Liver (tissue), 9 donors: ENCODE results near the gene COL27A1. TPM values are rescaled to one million over a fixed set of nuclear protein-coding genes. Genes with fewer than 3 reads are reported as not detected.
"Not testable (repeated sequence)": the region's sequence is repeated elsewhere in the genome, so short reads cannot be mapped to it uniquely, and the experiment has no call there.

Experiments
- DNase-seq: peaks from one replicate; pipeline ENCODE4 v3.0.0-alpha.2; 2017; ENCODE audit warnings: low spot score
- H3K27ac ChIP-seq, 2 donors: one replicate each; pipeline ENCODE4 v1.7.0; 2013; ENCODE audit warnings: inconsistent platforms in 2 of 2, low read length in 2 of 2, control low read depth in 1 of 2, low read depth in 1 of 2, mild to moderate bottlenecking in 1 of 2
- H3K27me3 ChIP-seq, 4 donors: one replicate each; pipeline versions ENCODE4 v1.6.1 to v1.7.0; 2013; ENCODE audit warnings: low read length in 3 of 4, inconsistent platforms in 1 of 4, mild to moderate bottlenecking in 1 of 4, moderate library complexity in 1 of 4; ENCODE audit not compliant: control insufficient read depth in 4 of 4, insufficient read depth in 4 of 4
- H3K36me3 ChIP-seq, 4 donors: one replicate each; pipeline versions ENCODE4 v1.6.1 to v1.7.0; 2013; ENCODE audit warnings: low read length in 3 of 4, mild to moderate bottlenecking in 3 of 4, low read depth in 1 of 4, moderate library complexity in 1 of 4; ENCODE audit not compliant: control insufficient read depth in 4 of 4, insufficient read depth in 3 of 4
- H3K4me1 ChIP-seq, 4 donors: one replicate each; pipeline versions ENCODE4 v1.6.1 to v1.7.0; 2013; ENCODE audit warnings: low read length in 3 of 4, mild to moderate bottlenecking in 3 of 4, moderate library complexity in 1 of 4; ENCODE audit not compliant: control insufficient read depth in 4 of 4, insufficient read depth in 4 of 4
- H3K4me3 ChIP-seq, 3 donors: one replicate each; pipeline versions ENCODE4 v1.6.1 to v1.7.0; 2013; ENCODE audit warnings: low read length in 3 of 3, control low read depth in 1 of 3, low read depth in 1 of 3, mild to moderate bottlenecking in 1 of 3
- H3K9ac ChIP-seq, 2 donors: one replicate each; pipeline ENCODE4 v1.7.0; 2013; ENCODE audit warnings: low read length in 2 of 2, mild to moderate bottlenecking in 2 of 2, moderate library complexity in 2 of 2, control low read depth in 1 of 2, low read depth in 1 of 2
- H3K9me3 ChIP-seq, 4 donors: one replicate each; pipeline versions ENCODE4 v1.6.1 to v1.7.0; 2013; ENCODE audit warnings: low read length in 3 of 4; ENCODE audit not compliant: control insufficient read depth in 4 of 4
- EGR1 ChIP-seq, 2 donors: IDR thresholded peaks; 2 replicates each; pipeline ENCODE4 v1.6.1; 2016 to 2018; ENCODE audit warnings: antibody characterized with exemption in 2 of 2, low read depth in 2 of 2
- FOXA1 ChIP-seq: IDR thresholded peaks from 2 replicates; pipeline ENCODE4 v1.6.1; 2016; ENCODE audit warnings: antibody characterized with exemption
- FOXA2 ChIP-seq: IDR thresholded peaks from 2 replicates; pipeline ENCODE4 v1.6.1; 2016; ENCODE audit warnings: antibody characterized with exemption
- GABPA ChIP-seq, 2 donors: IDR thresholded peaks in 1 of 2; conservative IDR thresholded peaks in 1 of 2; 2 replicates each; pipeline ENCODE4 v1.6.1; 2016; ENCODE audit warnings: antibody characterized with exemption in 2 of 2, mild to moderate bottlenecking in 1 of 2, moderate library complexity in 1 of 2
- HNF4A ChIP-seq, 2 donors: conservative IDR thresholded peaks; 2 replicates each; pipeline ENCODE4 v1.6.1; 2016; ENCODE audit warnings: antibody characterized with exemption in 2 of 2, mild to moderate bottlenecking in 2 of 2
- HNF4G ChIP-seq: IDR thresholded peaks from 2 replicates; pipeline ENCODE4 v1.6.1; 2016; ENCODE audit warnings: antibody characterized with exemption
- JUND ChIP-seq, 2 donors: IDR thresholded peaks; 2 replicates each; pipeline ENCODE4 v1.6.1; 2016; ENCODE audit warnings: antibody characterized with exemption in 2 of 2
- NR2F2 ChIP-seq: IDR thresholded peaks from 2 replicates; pipeline ENCODE4 v1.6.1; 2016; ENCODE audit warnings: antibody characterized with exemption
- RAD21 ChIP-seq, 2 donors: IDR thresholded peaks; 2 replicates each; pipeline ENCODE4 v1.6.1; 2016; ENCODE audit warnings: antibody characterized with exemption in 2 of 2, mild to moderate bottlenecking in 2 of 2
- RXRA ChIP-seq, 2 donors: IDR thresholded peaks; 2 replicates each; pipeline ENCODE4 v1.6.1; 2017 to 2018; ENCODE audit warnings: antibody characterized with exemption in 2 of 2, mild to moderate bottlenecking in 1 of 2
- SP1 ChIP-seq: IDR thresholded peaks from 2 replicates; pipeline ENCODE4 v1.6.1; 2018; ENCODE audit warnings: antibody characterized with exemption, mild to moderate bottlenecking
- TAF1 ChIP-seq: conservative IDR thresholded peaks from 2 replicates; pipeline ENCODE4 v1.6.1; 2016; ENCODE audit warnings: antibody characterized with exemption, mild to moderate bottlenecking
- YY1 ChIP-seq: IDR thresholded peaks from 2 replicates; pipeline ENCODE4 v1.6.1; 2016; ENCODE audit warnings: antibody characterized with exemption, mild to moderate bottlenecking
- WGBS: extraction: QIAGEN DNeasy Blood & Tissue Kit; methylation state at CpG from one replicate; pipeline ENCODE4 v1.1.7; 2013; 5-methylcytosine and 5-hydroxymethylcytosine counted together
- polyA plus RNA-seq, 2 donors: library from polyadenylated mRNA; stranded (reverse) in 1 of 2; unstranded in 1 of 2; fragments of 200-250 nt in 1 of 2; fragments of >200 nt in 1 of 2; fragmentation: Nextera tagmentation in 1 of 2; extraction: Ambion mirVana in 1 of 2; gene quantifications; one replicate each; pipeline versions ENCODE4 v1.2.1 to v1.2.3, GENCODE V29; 2013 to 2015
- total RNA-seq, 2 donors: library from RNA; depleted of rRNA; stranded (reverse); fragments of >200 nt; gene quantifications; one replicate each; pipeline ENCODE4 v1.2.3, GENCODE V29; 2014
- TF ChIP-seq, protein P1 (sequence below): IDR thresholded peaks from 2 replicates; pipeline ENCODE4 v1.6.1; 2016; ENCODE audit warnings: antibody characterized with exemption
- TF ChIP-seq, protein P2 (sequence below): IDR thresholded peaks from 2 replicates; pipeline ENCODE4 v1.6.1; 2016; ENCODE audit warnings: antibody characterized with exemption, mild to moderate bottlenecking
- TF ChIP-seq, protein P3 (sequence below): fragments of 150-350 bp; IDR thresholded peaks from 2 replicates; pipeline ENCODE4 v1.5.1; 2017; ENCODE audit warnings: improper control_type of control experiment, low read depth, low read length; ENCODE audit not compliant: missing input control
- TF ChIP-seq, protein P4 (sequence below): IDR thresholded peaks from 2 replicates; pipeline ENCODE4 v1.6.1; 2016; ENCODE audit warnings: antibody characterized with exemption
- TF ChIP-seq, protein P5 (sequence below): IDR thresholded peaks from 2 replicates; pipeline ENCODE4 v1.6.1; 2016; ENCODE audit warnings: antibody characterized with exemption
- donor health status: healthy.
- donor health status: healthy.
- donor health status: healthy.
- donor health status: healthy.
- donor health status: healthy.

The COL27A1 gene
- total and polyA plus RNA-seq, 4 donors, result 7.0 to 20.4 (median 12.0) TPM

DNA sequence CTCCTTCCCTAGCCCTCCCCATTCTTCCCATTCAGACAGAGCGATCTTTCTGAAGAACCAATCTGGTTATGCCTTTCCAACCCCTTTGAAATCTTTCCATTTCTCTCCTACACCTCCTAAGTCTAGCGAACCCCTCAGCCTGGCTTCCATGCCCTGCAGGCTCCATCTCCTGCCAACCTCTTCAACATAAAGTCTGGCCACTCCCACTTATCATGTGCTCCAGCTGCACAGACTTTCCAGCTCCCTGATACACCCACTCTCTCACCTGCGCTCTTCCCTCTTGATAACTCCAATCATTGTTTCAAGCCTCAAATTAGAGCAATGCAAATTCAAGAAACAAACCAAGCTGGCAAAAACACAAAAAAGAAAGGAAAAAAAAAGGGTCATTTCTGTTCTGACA lies 163.8 kb downstream of the COL27A1 start:
- 85% methylated on average over 3 of the region's 3 CpGs for WGBS
- Histone ChIP-seq H3K4me3 (no peak overlapping the region), H3K27me3 (no peaks in the 10 kb centered on the region), H3K36me3 (peaks cover 0 to 5% (median 1%) of the 10 kb centered on the region in 4 donors), H3K4me1 (peaks cover 14 to 57% (median 31%) of the 10 kb centered on the region in 4 donors), H3K27ac (peak overlapping the region in 1 of 2 donors; percentile 33), H3K9me3 (no peaks in the 10 kb centered on the region), H3K9ac (no peak overlapping the region)
- TF ChIP-seq TAF1 (no peak), EGR1 (IDR thresholded peaks at IDR 0.05; ENCODE audit: low read depth in 2 of 2) (no peak), HNF4A (conservative IDR thresholded peaks at IDR 0.05) (no peak), GABPA (IDR thresholded peaks at IDR 0.05 in 1 of 2, conservative IDR thresholded peaks at IDR 0.05 in 1 of 2) (no peak), NR2F2 (no peak), YY1 (no peak), RXRA (IDR thresholded peaks at IDR 0.05) (no peak), JUND (IDR thresholded peaks at IDR 0.05) (no peak), HNF4G (no peak), FOXA1 (no peak), FOXA2 (no peak), SP1 (no peak), RAD21 (IDR thresholded peaks at IDR 0.05) (no peak)
- TF ChIP-seq, protein P1, sequence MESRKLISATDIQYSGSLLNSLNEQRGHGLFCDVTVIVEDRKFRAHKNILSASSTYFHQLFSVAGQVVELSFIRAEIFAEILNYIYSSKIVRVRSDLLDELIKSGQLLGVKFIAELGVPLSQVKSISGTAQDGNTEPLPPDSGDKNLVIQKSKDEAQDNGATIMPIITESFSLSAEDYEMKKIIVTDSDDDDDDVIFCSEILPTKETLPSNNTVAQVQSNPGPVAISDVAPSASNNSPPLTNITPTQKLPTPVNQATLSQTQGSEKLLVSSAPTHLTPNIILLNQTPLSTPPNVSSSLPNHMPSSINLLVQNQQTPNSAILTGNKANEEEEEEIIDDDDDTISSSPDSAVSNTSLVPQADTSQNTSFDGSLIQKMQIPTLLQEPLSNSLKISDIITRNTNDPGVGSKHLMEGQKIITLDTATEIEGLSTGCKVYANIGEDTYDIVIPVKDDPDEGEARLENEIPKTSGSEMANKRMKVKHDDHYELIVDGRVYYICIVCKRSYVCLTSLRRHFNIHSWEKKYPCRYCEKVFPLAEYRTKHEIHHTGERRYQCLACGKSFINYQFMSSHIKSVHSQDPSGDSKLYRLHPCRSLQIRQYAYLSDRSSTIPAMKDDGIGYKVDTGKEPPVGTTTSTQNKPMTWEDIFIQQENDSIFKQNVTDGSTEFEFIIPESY, result no peak
- TF ChIP-seq, protein P2, sequence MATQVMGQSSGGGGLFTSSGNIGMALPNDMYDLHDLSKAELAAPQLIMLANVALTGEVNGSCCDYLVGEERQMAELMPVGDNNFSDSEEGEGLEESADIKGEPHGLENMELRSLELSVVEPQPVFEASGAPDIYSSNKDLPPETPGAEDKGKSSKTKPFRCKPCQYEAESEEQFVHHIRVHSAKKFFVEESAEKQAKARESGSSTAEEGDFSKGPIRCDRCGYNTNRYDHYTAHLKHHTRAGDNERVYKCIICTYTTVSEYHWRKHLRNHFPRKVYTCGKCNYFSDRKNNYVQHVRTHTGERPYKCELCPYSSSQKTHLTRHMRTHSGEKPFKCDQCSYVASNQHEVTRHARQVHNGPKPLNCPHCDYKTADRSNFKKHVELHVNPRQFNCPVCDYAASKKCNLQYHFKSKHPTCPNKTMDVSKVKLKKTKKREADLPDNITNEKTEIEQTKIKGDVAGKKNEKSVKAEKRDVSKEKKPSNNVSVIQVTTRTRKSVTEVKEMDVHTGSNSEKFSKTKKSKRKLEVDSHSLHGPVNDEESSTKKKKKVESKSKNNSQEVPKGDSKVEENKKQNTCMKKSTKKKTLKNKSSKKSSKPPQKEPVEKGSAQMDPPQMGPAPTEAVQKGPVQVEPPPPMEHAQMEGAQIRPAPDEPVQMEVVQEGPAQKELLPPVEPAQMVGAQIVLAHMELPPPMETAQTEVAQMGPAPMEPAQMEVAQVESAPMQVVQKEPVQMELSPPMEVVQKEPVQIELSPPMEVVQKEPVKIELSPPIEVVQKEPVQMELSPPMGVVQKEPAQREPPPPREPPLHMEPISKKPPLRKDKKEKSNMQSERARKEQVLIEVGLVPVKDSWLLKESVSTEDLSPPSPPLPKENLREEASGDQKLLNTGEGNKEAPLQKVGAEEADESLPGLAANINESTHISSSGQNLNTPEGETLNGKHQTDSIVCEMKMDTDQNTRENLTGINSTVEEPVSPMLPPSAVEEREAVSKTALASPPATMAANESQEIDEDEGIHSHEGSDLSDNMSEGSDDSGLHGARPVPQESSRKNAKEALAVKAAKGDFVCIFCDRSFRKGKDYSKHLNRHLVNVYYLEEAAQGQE, result no peak
- TF ChIP-seq, protein P3, sequence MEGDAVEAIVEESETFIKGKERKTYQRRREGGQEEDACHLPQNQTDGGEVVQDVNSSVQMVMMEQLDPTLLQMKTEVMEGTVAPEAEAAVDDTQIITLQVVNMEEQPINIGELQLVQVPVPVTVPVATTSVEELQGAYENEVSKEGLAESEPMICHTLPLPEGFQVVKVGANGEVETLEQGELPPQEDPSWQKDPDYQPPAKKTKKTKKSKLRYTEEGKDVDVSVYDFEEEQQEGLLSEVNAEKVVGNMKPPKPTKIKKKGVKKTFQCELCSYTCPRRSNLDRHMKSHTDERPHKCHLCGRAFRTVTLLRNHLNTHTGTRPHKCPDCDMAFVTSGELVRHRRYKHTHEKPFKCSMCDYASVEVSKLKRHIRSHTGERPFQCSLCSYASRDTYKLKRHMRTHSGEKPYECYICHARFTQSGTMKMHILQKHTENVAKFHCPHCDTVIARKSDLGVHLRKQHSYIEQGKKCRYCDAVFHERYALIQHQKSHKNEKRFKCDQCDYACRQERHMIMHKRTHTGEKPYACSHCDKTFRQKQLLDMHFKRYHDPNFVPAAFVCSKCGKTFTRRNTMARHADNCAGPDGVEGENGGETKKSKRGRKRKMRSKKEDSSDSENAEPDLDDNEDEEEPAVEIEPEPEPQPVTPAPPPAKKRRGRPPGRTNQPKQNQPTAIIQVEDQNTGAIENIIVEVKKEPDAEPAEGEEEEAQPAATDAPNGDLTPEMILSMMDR, result no peak
- TF ChIP-seq, protein P4, sequence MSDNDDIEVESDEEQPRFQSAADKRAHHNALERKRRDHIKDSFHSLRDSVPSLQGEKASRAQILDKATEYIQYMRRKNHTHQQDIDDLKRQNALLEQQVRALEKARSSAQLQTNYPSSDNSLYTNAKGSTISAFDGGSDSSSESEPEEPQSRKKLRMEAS, result no peak
- TF ChIP-seq, protein P5, sequence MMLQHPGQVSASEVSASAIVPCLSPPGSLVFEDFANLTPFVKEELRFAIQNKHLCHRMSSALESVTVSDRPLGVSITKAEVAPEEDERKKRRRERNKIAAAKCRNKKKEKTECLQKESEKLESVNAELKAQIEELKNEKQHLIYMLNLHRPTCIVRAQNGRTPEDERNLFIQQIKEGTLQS, result no peak
- no peak for DNase-seq

DNA sequence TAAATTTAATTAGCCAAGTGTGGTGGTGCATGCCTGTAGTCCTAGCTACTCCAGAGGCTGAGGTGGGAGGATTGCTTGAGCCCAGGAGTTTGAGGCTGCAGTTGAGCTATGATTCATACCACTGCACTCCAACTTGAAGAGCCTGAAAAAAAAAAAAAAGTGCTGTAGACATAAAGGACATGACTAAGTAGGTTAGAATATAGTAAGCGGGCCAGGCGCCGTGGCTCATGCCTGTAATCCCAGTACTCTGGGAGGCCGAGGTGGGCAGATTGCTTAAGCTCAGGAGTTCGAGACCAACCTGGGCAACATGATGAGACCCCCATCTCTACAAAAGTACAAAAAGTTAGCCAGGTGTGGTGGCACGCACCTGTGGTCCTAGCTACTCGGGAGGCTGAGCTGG lies 165.4 kb downstream of the COL27A1 start:
- not testable (repeated sequence) for H3K27me3 ChIP-seq, DNase-seq, H3K9ac ChIP-seq, H3K9me3 ChIP-seq, H3K4me3 ChIP-seq, H3K27ac ChIP-seq
- WGBS, result 94% methylated on average over 7 of the region's 7 CpGs
- H3K4me1 ChIP-seq, result peaks cover 7 to 58% (median 35%) of the 10 kb centered on the region in 4 donors
- H3K36me3 ChIP-seq, result peaks cover 0 to 14% (median 6%) of the 10 kb centered on the region in 4 donors
